Gastroesophageal sphincter (tissue), 3 donors: ENCODE measurements around the gene BST1.

Experiments used
- CTCF ChIP-seq, 4 experiments: fragments of 200-600 bp in 2 of 4; fragments of 450-650 bp in 2 of 4; sonication (generic) in 1 of 4; IDR thresholded peaks; one replicate each; pipeline ENCODE4 v1.5.1; 2017 to 2019; ENCODE audit warnings: antibody characterized with exemption in 4 of 4, mild to moderate bottlenecking in 2 of 4, moderate library complexity in 2 of 4
- EP300 ChIP-seq: sonication (generic); formaldehyde crosslinking; IDR thresholded peaks from one replicate; pipeline ENCODE4 v1.6.1; 2017; ENCODE audit warnings: antibody characterized with exemption, mild to moderate bottlenecking
- POLR2A ChIP-seq, 2 donors: fragments of 450-650 bp; IDR thresholded peaks; one replicate each; pipeline ENCODE4 v1.6.1; 2017; ENCODE audit warnings: antibody characterized with exemption in 2 of 2, mild to moderate bottlenecking in 2 of 2, moderate library complexity in 1 of 2
- POLR2AphosphoS5 ChIP-seq: sonication (generic); formaldehyde crosslinking; IDR thresholded peaks from one replicate; pipeline ENCODE4 v1.6.1; 2017; ENCODE audit warnings: antibody characterized with exemption

GRCh38 chr4:15694431-15694830 lies 8.4 kb upstream of the BST1 start:
- no peak for TF ChIP-seq CTCF (IDR thresholded peaks at IDR 0.05)
- no peak for TF ChIP-seq POLR2AphosphoS5
- no peak for TF ChIP-seq POLR2A (IDR thresholded peaks at IDR 0.05)
- no peak for TF ChIP-seq EP300
